NCI-H128 (cell line): ENCODE measurements around the gene CERS2.

ENCODE experiments used
- DNase-seq: peaks from one replicate; lab custom pipeline; 2025; ENCODE audit not compliant: unreplicated experiment; lab: John Stamatoyannopoulos, UW

The CERS2 gene, protein sequence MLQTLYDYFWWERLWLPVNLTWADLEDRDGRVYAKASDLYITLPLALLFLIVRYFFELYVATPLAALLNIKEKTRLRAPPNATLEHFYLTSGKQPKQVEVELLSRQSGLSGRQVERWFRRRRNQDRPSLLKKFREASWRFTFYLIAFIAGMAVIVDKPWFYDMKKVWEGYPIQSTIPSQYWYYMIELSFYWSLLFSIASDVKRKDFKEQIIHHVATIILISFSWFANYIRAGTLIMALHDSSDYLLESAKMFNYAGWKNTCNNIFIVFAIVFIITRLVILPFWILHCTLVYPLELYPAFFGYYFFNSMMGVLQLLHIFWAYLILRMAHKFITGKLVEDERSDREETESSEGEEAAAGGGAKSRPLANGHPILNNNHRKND

DNA sequence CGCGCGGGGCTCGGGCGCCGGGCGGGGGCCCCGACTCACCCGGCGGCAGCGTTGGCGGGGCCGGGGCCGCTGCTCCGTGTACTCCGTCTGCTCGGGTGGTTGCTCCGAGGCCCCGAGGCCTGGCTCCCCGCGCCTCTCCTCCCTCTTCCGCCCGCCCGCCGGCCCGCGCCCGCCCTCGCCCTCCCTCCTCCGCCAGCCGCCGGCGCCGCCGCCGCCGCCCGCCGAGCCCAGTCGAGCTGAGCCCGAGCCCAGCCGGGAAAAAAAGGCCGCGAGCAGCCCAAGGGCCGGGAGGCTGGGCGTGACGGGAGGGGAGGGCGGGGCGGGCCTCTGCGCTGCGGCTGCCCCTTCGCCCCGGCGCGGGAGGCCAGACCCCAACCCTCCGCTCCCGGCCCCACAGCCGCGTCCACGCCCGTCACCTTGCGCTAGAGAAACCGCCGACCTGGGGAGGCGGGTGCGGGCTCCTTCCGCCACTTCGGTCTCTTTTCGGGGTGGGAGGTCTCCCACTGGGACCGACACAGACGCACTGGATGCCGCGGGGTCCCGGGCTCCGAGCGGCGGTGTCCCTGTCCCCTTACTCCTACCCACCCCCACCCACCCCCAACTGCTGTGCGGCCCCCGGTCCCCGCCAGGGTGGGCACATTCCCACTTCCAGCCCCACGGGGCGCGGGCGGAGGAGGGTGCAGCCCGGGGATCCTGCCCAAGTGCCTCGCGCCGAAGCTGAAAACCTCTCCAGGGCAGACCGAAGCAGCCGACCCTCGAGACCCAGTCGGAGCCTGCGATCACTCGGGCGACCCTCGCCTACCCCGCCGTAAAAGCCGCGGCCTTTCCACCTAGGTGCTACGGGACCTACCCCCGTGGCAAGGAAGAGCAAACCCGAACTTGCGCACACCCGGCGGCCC is at the start of gene CERS2:
TSS of gene CERS2 (minus strand) at position 256 of the 899 bp plus-strand sequence. CDS start 5,745 bp downstream, outside the sequence.
- DNase-seq, result peak; percentile 64

DNA sequence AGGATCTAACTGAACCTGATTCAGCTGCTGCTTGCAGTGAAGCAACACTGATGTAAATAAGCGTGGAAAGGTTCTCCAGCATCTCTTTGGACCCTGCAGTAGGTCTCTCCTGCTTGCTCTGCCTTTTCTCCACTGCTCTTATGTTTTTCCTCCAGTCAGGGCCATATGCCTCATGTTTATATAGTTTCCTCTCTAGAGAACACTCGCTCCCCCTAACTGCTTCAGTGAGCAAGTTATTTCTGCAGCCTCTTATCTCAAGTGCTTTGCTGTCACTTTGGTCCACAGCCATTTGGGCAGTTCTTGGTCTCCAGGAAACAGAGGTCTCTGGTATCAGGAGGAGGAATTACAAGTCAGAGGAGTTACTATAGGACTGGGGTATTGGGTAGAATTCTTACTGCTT is 38.9 kb upstream of the CERS2 start:
- DNase-seq, result peak; percentile 24

DNA sequence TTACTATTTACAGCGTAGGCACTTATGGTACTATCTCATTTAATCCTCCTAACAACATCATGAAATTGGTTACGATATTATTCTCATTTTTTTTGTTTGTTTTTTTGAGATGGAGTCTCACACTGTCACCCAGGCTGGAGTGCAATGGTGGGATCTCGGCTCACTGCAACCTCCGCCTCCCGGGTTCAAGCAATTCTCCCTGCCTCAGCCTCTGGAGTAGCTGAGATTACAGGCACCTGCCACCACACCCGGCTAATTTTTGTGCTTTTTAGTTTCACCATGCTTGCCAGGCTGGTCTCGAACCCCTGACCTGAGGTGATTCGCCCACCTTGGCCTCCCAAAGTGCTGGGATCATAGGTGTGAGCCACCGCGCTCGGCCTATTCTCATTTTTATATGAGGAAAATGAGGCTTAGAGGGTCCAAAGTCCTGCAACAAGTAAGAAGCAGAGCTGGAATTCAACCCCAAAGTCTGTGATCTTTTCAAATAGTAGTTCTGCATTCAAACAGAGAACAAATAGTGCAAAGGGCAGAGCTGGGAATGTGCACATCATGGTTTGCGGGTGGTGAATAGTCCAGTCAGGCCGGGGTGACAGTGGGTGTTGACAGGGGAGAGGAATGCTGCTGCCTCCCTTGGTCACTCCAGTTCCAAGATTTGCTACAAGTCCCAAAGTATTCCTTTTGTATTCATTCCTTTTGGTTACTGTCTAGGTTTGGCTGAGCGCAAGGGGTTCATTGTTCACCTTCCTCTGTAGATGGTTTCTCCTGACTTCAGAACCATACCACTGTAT is 38.2 kb upstream of the CERS2 start:
- no peak for DNase-seq

DNA sequence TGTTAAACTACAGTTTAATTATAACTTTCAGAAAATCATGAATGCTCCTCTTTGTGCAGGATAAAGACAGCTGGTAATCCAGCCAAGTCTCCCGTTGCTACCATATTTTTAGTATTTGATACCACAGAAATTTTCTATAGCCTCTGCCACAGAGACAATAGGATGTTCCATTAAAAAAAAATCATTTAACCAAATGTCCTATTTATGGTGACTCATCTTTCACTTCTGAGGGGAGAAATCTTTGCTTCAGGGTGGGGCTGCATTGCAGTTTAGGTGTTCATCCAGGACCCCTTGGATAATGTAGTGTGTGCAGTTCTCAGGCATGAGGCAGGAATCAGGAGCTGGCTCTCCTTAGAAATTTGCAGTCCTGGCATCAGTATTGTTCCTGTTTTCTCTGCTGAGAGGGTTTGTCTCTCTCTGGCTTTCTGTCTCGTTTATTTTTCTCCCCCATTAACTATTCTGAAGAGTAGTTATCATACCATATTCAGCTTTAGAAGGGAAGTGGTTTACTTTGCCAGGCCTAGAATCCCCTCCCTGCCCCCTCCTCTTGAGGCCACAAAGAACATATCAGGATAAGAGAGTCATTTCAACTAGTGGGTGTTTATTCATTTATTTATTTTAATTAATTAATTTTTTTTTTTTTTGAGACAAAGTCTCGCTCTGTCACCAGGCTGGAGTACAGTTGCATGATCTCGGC is 36.7 kb upstream of the CERS2 start:
- DNase-seq, result no peak

DNA sequence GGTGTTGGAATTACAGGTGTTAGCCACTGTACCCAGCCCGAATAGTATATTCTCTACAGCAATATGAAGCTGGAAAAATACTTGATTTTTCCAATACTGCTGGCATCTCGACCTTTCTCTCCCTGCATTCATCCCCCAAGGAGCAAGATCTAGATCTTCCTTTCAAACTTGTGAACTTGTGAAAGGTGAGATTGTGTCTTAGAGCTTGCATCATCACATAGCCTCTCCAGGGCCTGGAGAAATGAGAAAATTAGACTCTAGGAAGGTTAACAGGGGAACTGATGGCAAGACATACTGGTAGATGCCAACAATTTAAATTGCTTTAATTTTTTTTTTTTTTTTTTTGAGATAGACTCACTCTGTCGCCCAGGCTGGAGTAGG is 35.7 kb upstream of the CERS2 start:
- DNase-seq, result no peak

DNA sequence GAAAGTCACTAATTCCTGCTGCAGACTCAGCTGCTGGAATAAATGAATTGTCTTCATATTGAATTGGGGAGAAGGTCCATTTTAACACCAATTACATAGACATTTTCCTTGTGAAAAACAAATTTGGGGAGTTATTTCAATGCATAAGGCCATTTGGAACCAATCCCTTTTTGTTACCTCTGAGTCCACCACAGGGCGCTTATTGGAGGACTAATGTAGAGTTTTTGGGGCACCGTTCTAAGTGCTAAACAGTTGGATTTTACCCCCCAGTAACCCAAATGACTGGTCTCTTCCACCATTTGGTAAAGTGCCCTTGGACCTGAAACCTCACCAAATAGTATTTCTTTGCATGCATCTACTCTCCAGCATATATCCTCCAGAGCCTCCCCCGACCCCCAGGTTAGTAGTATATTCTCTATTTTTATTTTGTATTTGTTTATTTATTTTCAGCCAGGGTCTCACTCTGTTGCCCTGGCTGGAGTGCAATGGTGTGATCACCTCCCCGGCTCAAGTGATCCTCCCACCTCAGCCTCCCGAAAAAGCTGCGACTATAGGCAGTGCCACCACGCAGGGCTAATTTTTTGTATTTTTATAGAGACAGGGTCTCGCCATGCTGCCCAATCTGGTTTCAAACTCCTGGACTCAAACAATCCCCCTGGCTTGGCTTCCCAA is 35.2 kb upstream of the CERS2 start:
- DNase-seq, result no peak

DNA sequence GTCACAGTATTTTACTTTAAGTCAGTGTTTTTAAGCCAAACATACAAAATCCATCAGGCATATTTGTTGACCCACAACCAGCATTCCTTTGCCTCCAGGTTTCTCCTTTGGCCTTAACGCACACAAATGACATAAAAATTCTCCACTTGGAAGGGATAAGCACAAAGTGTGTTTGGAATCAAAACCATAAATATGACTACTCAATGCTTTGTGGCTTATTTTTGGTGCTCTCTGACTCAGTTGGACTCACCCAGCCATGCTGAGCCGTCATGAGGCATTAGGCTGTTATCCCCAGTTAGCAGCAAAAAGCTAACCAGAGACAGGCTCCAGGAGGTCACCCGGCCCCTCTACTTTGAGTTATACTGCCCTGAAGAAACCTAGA is 34.6 kb upstream of the CERS2 start:
- DNase-seq, result no peak

DNA sequence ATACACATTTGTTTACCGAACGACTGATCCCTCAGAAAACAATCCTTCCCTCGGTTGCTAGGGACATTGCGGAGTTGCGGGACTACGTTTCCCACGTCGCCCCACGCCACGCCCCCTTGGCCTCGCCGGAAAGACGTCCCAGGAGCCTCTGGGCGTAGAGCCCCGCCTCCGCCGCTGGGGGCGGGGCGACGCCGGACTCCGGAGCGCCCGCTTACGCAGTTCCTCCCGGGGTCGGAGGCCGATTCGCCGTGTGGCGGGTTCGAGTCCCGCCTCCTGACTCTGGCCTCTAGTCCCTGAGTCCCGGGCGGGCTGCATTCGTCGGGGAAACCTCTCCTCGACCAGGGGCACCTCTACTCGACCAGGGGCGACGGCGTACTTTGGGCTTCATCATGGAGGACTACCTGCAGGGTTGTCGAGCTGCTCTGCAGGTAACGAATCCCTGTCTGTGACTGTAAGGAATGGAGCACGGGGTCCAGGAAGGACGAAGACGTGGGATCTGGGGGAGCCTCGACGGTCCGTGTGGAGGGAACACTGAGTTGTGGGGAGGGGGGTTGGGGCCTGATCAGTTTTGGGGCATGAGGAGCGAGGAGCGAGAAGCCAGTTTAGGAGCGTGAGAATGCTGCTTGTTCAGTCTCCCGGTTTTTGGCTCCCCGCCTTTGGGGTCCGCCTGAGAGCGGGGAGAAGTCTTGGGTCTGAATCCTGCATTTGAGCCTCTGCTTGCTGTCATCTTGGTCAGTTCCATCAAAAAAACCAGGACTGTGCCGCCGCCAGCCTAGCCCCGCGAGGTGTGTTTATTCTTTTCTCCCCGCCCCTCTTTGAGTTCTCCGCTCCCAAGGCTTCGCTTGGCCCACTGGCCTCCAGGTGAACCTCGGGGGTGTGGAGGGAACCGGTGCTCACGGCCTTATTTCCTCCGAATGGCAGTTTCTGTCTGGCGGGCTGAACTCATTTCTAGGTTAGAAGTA is 33.9 kb upstream of the CERS2 start, which contains the start of gene PRUNE1:
TSS of gene PRUNE1 (plus strand) at position 206 of the 962 bp plus-strand sequence. CDS start at position 390, 184 bp downstream.
- peak; percentile 94 for DNase-seq

DNA sequence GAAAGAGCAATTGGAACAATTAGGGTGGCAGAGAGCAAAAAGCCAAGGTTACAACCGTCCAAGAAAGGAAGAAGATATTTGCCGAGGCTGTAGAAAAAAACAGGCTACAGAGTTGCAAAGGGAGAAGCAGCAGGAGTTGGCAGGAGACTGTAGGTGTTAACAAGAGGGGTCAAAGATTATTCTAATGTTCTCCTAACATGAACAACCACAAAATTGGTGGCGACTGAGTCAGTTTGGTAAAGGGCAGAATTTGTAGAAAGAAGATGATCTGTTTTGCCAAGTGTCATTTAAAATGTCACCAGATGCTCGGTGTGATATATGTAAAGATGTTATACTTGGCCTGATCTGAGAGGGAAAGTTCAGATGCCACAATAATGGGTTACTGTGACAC is 33.2 kb upstream of the CERS2 start:
- no peak for DNase-seq

DNA sequence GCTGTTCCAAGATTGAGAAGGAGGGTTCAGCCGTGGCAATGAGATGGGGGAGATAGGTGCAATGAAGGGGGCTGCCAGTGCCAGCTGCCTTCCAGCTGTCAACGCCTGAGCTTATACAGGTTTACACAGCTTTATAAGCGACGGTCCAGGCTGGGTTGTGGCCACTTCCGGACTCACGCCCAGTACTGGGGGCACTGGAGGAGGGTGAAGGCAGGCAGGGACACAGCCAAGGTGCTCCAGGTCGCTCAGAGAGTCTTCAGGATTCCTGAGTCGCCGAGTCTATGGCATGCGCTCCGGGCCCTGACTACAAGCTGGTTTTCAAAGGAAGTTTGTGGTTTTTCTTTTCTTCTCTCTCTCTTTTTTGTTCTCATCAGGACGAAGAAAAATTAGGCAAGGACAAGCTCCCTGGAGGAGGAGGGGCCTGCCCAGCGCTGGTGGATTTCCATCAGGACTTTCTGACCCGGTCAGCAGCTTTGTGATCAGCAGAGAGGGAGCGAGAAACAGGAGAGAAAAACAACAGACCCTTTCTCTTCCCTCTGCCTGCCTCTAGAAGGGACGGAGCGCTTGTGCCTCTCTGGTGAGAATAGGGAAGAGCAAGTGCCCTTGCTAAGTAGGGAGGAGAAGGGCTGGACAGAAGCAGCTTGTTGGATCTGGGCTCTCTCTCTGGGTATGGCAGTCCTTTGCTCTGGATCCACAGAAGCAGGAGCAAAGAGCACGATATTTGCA is 31.9 kb upstream of the CERS2 start, which contains the start of gene MINDY1:
TSS of gene MINDY1 (minus strand) at position 576 of the 726 bp plus-strand sequence. CDS start 4,285 bp downstream, outside the sequence.
- peak; percentile 76 for DNase-seq

DNA sequence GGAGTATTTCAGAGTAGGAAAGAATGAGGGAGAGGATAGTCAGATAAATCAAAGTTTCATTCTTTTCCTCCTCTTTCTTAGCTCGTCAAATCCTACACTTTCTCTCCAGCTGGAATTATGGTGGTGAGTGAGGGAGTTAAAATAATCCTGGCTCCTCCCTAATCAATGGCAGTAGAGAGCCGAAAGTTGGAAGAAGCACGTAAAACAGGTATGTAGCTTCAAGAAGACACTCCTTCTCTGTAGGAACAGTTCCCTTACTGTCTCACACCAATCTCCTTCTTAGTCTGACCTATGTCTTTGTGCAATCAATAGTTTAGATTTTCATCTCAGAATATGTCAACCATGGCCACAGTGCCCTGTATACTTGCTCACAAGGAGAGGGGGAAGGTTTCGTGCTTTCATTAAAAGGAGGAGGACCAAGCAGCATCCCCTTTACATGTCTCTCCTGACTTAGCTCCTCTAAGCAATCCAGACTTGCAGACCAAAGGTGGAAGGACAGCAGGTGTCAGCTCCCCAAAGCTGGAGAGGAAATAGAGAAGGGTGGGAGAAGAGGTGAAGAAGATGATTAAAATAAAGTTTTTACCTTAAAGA is 31.2 kb upstream of the CERS2 start:
- DNase-seq, result no peak

DNA sequence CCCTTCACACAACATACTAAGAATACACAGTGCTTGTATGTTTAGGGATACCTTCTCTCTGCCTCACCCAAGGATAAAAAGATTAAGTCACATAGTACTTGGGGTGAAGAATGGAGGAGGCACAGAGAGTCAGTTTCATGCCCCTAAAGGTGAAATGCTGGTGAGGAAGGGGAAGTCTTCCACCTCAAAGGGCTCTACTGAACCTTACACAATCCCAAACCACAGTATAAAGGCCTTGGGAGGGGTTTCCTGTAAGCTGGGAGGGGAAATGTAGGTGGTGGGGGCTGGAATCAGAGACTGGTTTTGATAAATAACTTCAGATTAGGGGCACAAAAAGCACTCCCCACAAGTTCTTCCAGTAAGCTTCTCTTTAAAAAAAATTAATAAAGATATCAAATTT is 28.5 kb upstream of the CERS2 start:
- DNase-seq, result no peak

DNA sequence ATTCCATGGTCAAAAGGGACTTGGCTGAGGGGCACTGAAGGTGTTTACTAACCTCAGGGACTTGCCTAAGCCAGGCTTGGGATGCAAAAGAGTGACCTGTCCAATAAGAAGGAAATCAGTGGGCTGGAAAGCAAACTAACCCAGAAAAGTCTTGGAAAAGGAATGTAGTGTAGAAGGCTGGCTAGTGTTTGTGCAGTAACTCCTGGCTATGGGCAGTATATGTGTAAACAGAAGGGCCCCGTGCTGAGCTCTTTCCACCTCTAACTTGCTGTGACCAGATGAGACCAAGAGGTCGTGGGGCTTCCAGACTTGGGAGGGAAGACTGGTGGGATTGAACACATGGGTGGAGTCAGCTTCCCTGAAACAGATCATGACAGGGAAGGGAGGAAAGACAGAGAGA is 28.0 kb upstream of the CERS2 start:
- no peak for DNase-seq

DNA sequence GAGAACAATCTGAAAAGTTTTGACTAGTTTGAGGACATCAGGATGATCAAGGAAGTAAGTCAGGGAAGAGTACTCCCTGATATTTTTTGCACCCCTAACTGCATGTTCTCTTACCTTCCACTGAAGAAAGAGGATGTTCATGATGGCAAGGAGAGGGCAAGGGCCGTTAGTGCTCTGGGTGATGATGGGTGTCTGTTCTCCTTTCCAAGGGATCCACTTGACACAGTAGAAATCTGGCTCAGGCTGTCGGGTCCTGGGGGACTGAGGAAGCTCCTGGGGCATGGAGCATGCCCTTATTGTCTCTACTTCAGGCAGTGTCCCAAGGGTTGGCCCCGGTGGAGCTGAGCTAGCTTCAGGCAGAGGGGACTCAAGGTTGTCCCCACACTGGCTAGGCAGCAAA is 27.4 kb upstream of the CERS2 start:
- DNase-seq, result no peak

DNA sequence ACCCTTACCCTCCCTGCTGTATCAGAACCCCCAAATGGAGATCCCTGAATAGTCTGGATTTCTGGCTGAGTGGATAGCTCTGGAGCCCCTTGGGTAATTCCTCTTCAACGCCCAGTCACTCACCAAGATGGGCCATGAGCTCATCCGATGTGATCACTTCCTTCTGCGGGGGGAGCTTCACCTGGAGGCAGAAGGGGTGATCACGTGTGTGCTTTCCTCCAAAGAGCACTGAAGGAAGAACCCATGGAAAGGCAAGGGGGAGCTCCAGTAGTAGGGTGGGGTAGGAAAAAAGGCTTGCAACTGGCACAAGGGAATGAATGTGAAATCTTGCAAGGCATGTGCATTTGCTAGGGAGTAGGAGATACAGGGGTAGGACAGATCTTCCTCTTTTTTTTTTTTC is 27.0 kb upstream of the CERS2 start:
- DNase-seq, result no peak

DNA sequence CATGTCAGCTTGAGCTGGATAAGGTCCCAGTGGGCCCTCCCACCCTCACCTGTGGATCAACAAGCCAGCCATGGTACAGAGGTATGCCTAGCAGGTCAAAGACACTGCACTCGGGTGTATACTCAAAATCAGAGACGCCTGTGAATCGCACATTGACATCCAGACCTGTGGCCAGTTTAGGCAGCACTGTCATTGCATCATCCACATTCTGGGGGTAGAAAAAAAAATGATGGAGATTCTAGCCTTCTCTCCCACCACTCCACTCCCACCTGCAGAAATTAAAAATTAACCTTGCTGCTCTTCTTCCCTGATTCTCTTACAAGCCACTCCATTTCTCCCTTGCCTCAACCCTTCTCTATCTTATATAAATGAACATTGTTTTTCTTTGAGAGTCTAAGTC is 25.8 kb upstream of the CERS2 start:
- DNase-seq, result no peak

DNA sequence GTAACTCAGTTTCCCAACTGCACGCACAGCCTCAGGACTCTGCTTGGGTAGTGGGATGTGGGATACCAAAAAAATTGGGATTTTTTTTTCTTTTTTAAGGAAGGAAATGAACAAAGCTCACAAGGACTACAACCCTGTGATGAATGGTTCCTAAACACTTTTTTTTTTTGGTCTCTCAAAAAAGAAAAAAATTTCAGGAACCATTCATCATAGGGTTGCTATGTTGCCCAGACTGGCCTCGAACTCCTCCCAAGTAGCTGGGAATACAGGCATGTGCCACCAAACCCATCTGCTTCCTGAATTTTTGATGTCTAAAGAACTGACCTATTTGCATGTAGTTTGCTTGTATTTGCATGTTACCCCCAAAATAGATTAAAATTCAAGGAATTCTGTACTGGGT is 25.3 kb upstream of the CERS2 start:
- no peak for DNase-seq
